22Rv1 (cell line): ENCODE results near the gene CTXND2.

Experiments
- ZFX ChIP-seq: fragments of 450-650 bp; IDR thresholded peaks from 2 replicates; pipeline ENCODE4 v1.6.1; 2017; ENCODE audit warnings: antibody characterized with exemption, borderline replicate concordance
- TF ChIP-seq, protein P1 (sequence below): fragments of 450-650 bp; IDR thresholded peaks from 2 replicates; pipeline ENCODE4 v1.5.1; 2017; ENCODE audit warnings: mild to moderate bottlenecking

- TF ChIP-seq, protein P1, sequence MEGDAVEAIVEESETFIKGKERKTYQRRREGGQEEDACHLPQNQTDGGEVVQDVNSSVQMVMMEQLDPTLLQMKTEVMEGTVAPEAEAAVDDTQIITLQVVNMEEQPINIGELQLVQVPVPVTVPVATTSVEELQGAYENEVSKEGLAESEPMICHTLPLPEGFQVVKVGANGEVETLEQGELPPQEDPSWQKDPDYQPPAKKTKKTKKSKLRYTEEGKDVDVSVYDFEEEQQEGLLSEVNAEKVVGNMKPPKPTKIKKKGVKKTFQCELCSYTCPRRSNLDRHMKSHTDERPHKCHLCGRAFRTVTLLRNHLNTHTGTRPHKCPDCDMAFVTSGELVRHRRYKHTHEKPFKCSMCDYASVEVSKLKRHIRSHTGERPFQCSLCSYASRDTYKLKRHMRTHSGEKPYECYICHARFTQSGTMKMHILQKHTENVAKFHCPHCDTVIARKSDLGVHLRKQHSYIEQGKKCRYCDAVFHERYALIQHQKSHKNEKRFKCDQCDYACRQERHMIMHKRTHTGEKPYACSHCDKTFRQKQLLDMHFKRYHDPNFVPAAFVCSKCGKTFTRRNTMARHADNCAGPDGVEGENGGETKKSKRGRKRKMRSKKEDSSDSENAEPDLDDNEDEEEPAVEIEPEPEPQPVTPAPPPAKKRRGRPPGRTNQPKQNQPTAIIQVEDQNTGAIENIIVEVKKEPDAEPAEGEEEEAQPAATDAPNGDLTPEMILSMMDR, result no peak
- TF ChIP-seq ZFX, result no peak
These were observed 43.5 kb upstream of the CTXND2 start for GRCh38 chr1:150843474-150843873.
